Calu3 (cell line): Measurements from ENCODE around the gene RYR3. TPM values are rescaled to one million over a fixed set of nuclear protein-coding genes. Genes with fewer than 3 reads are reported as not detected.

ENCODE experiments used
- BruUV-seq: library from RNA; stranded (reverse); fragments of 400-500 nt; replicated peaks from 2 replicates; lab custom pipeline; 2021; lab: Mats Ljungman, UMichigan
- CTCF ChIA-PET: fragments of 300-600 bp; sonication (Branson Sonifier 250); formaldehyde crosslinking; loops from one replicate; lab custom pipeline; 2022; ENCODE audit warnings: antibody characterized with exemption; lab: Charles Lee
- DNase-seq: peaks from one replicate; pipeline ENCODE4 v3.0.0; 2022
- H3K27ac Mint-ChIP-seq: one replicate; pipeline ENCODE4 v1.8.0; 2022; ENCODE audit warnings: mixed read lengths; ENCODE audit not compliant: unreplicated experiment
- H3K27me3 Mint-ChIP-seq: one replicate; pipeline ENCODE4 v1.8.0; 2022; ENCODE audit warnings: mixed read lengths; ENCODE audit not compliant: unreplicated experiment
- H3K36me3 Mint-ChIP-seq: one replicate; pipeline ENCODE4 v1.8.0; 2022; ENCODE audit warnings: mild to moderate bottlenecking, moderate library complexity, mixed read lengths; ENCODE audit not compliant: insufficient read depth, unreplicated experiment
- H3K4me1 Mint-ChIP-seq: one replicate; pipeline ENCODE4 v1.8.0; 2022; ENCODE audit warnings: mild to moderate bottlenecking, low read depth, mixed read lengths; ENCODE audit not compliant: unreplicated experiment
- H3K4me3 Mint-ChIP-seq: one replicate; pipeline ENCODE4 v1.8.0; 2022; ENCODE audit warnings: mild to moderate bottlenecking, low read depth, moderate library complexity, mixed read lengths; ENCODE audit not compliant: unreplicated experiment
- H3K9me3 Mint-ChIP-seq: one replicate; pipeline ENCODE4 v1.8.0; 2022; ENCODE audit warnings: low read depth, mixed read lengths; ENCODE audit not compliant: unreplicated experiment
- CTCF ChIP-seq: fragments of 200-600 bp; IDR thresholded peaks from one replicate; pipeline ENCODE4 v1.8.0; 2022; ENCODE audit warnings: antibody characterized with exemption; ENCODE audit not compliant: unreplicated experiment
- intact Hi-C: fragments of 100-400 bp; cut with micrococcal nuclease; formaldehyde crosslinking; loops from one replicate; pipeline ENCODE4 v1.10.0; 2022; ENCODE audit not compliant: unreplicated experiment
- total RNA-seq: library from RNA; stranded (reverse); gene quantifications from 2 replicates; pipeline ENCODE4 v1.2.3, GENCODE V29; 2022

The RYR3 gene
- total RNA-seq, 1 experiment from 2014 or later = not detected

DNA sequence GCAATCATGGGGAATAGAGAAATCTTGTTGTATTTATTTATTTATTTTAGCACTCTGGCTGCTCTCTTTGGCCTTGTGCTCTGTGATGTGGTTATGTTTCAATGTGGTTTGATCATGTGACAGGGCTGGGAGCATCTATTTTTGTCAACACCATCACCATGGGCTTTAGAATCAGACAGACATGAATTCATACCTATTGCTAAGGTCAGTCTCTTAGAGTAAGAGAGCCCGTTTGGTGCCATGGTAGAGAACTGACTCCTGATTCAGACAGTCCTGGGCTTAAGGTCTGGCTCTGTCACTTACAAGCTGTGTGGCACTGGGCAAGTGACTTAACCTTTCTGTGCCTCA lies 157.0 kb downstream of the RYR3 start:
- Mint-ChIP-seq H3K27ac (no peak overlapping the region), H3K27me3 (no peaks in the 10 kb centered on the region), H3K4me1 (no peaks in the 10 kb centered on the region), H3K4me3 (no peak overlapping the region), H3K36me3 (no peaks in the 10 kb centered on the region), H3K9me3 (peaks cover under 1% of the 10 kb centered on the region)
- no peak for DNase-seq
- no peak for TF ChIP-seq CTCF
- intact Hi-C loops = no loop called here
- CTCF ChIA-PET = interaction anchor here (0.6 kb wide), 1 partner anchor 9 kb away, joined by 5 read pairs; no protein-coding TSS in a partner anchor
- no TSS peak for BruUV-seq

- DNase-seq = no peak
- H3K4me1 Mint-ChIP-seq = no peaks in the 10 kb centered on the region
- CTCF ChIA-PET = no interaction called here
- H3K27me3 Mint-ChIP-seq = no peaks in the 10 kb centered on the region
- no TSS peak for BruUV-seq
- TF ChIP-seq CTCF = no peak
- no peaks in the 10 kb centered on the region for H3K36me3 Mint-ChIP-seq
- peaks cover 2% of the 10 kb centered on the region for H3K9me3 Mint-ChIP-seq
- intact Hi-C loops = no loop called here
- H3K4me3 Mint-ChIP-seq = no peak overlapping the region
- no peak overlapping the region for H3K27ac Mint-ChIP-seq
Observed at GRCh38 chr15:33468740-33469139, 158.0 kb downstream of the RYR3 start.

- no peak overlapping the region for H3K27ac Mint-ChIP-seq
- no peaks in the 10 kb centered on the region for H3K27me3 Mint-ChIP-seq
- CTCF ChIA-PET = no interaction called here
- intact Hi-C loops = no loop called here
- H3K4me3 Mint-ChIP-seq = no peak overlapping the region
- no peak for DNase-seq
- no peak for TF ChIP-seq CTCF
- H3K9me3 Mint-ChIP-seq = peaks cover 2% of the 10 kb centered on the region
- BruUV-seq = no TSS peak
- H3K36me3 Mint-ChIP-seq = no peaks in the 10 kb centered on the region
- no peaks in the 10 kb centered on the region for H3K4me1 Mint-ChIP-seq
Observed at GRCh38 chr15:33473005-33473404, 162.2 kb downstream of the RYR3 start.

DNA sequence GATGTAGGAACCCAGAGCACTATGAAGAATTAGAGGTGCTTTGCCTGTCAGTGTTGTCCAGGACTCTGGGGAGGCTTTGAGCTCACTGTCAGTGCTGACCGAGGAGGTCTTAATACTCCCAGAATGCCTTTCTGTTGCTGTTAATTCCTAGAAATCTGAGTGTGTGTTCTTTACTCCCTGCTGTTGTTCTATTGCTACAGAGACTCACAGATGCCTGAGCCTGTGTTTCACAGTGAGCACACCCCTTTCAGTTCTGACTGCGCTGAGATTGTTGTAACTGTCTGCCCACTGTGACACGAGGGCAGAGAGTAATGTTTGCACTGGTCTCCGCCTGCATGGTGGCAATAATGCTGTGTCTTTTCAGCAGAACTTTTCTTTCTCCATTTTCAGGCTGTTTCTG lies 162.9 kb downstream of the RYR3 start:
- peaks cover 2% of the 10 kb centered on the region for H3K9me3 Mint-ChIP-seq
- no peaks in the 10 kb centered on the region for H3K4me1 Mint-ChIP-seq
- no peak overlapping the region for H3K27ac Mint-ChIP-seq
- no peak overlapping the region for H3K4me3 Mint-ChIP-seq
- BruUV-seq = no TSS peak
- H3K27me3 Mint-ChIP-seq = no peaks in the 10 kb centered on the region
- no peaks in the 10 kb centered on the region for H3K36me3 Mint-ChIP-seq
- intact Hi-C loops = no loop called here
- CTCF ChIA-PET = no interaction called here
- TF ChIP-seq CTCF = no peak
- no peak for DNase-seq
